Sigmoid colon (tissue), 7 donors: ENCODE measurements around the gene EIF4A3. TPM values are rescaled to one million over a fixed set of nuclear protein-coding genes. Genes with fewer than 3 reads are reported as not detected.
A peak's percentile ranks its signal among the peaks of the same experiment; 100 is the strongest.

ENCODE experiments used
- DNase-seq: peaks from one replicate; pipeline ENCODE4 v3.0.0-alpha.2; 2019
- H3K27ac ChIP-seq, 4 donors: fragments of 200-600 bp; sonication (generic); one replicate each; pipeline ENCODE4 v1.5.1; 2016 to 2019; ENCODE audit warnings: mild to moderate bottlenecking in 1 of 4
- H3K27me3 ChIP-seq, 3 donors: fragments of 200-600 bp; sonication (generic); one replicate each; pipeline ENCODE4 v1.5.1; 2019; ENCODE audit warnings: mild to moderate bottlenecking in 1 of 3
- H3K36me3 ChIP-seq, 4 donors: fragments of 200-600 bp; sonication (generic); one replicate each; pipeline ENCODE4 v1.5.1; 2016 to 2019
- H3K4me1 ChIP-seq, 4 donors: fragments of 200-600 bp; sonication (generic); one replicate each; pipeline ENCODE4 v1.5.1; 2017 to 2019
- H3K4me3 ChIP-seq, 4 donors: fragments of 200-600 bp; sonication (generic); one replicate each; pipeline ENCODE4 v1.5.1; 2017 to 2019; ENCODE audit warnings: mild to moderate bottlenecking in 2 of 4, moderate library complexity in 1 of 4
- H3K9me3 ChIP-seq, 4 donors: fragments of 200-600 bp in 3 of 4; sonication (generic) in 3 of 4; one replicate each; pipeline versions ENCODE4 v1.5.1 to v1.6.1; 2013 to 2019
- CTCF ChIP-seq, 4 experiments: fragments of 450-650 bp in 3 of 4; fragments of 200-600 bp in 1 of 4; IDR thresholded peaks; one replicate each; pipeline ENCODE4 v1.5.1; 2016 to 2019; ENCODE audit warnings: antibody characterized with exemption in 4 of 4, mild to moderate bottlenecking in 3 of 4, moderate library complexity in 2 of 4
- EP300 ChIP-seq, 4 donors: sonication (generic); formaldehyde crosslinking; IDR thresholded peaks; one replicate each; pipeline ENCODE4 v1.6.1; 2017; ENCODE audit warnings: antibody characterized with exemption in 4 of 4
- POLR2A ChIP-seq, 2 donors: fragments of 450-650 bp; IDR thresholded peaks; one replicate each; pipeline ENCODE4 v1.6.1; 2016; ENCODE audit warnings: antibody characterized with exemption in 2 of 2, mild to moderate bottlenecking in 2 of 2, moderate library complexity in 2 of 2
- POLR2AphosphoS5 ChIP-seq, 4 donors: sonication (generic); formaldehyde crosslinking; IDR thresholded peaks; one replicate each; pipeline ENCODE4 v1.6.1; 2017; ENCODE audit warnings: antibody characterized with exemption in 4 of 4
- WGBS, 2 donors: extraction: QIAGEN DNeasy Blood & Tissue Kit; methylation state at CpG; one replicate each; pipeline ENCODE4 v1.1.7; 2013; 5-methylcytosine and 5-hydroxymethylcytosine counted together
- intact Hi-C: fragments of 100-400 bp; cut with DNase I; formaldehyde crosslinking; loops from one replicate; pipeline ENCODE4 v1.15.1; 2023
- polyA plus RNA-seq, 3 donors: library from polyadenylated mRNA; stranded (reverse); fragments of 200-250 nt; gene quantifications; one replicate each; pipeline ENCODE4 v1.2.3, GENCODE V29; 2013
- total RNA-seq, 4 donors: library from RNA; depleted of rRNA; stranded (reverse); fragments of >200 nt; gene quantifications; one replicate each; pipeline ENCODE4 v1.1.0, GENCODE V29; 2016
- donor health status: healthy with polysubstance abuse.
- donor health status: Bipolar disorder and iron deficiency.
- donor health status: healthy.

Gene EIF4A3
- total and polyA plus RNA-seq, 7 donors, result 26.6 to 97.1 (median 45.1) TPM

GRCh38 chr17:80142929-80143328 is 4.0 kb downstream of the EIF4A3 start:
- Histone ChIP-seq H3K27me3 (no peaks in the 10 kb centered on the region), H3K4me1 (peaks cover 0 to 29% (median 17%) of the 10 kb centered on the region in 4 donors), H3K4me3 (no peak overlapping the region), H3K27ac (no peak overlapping the region), H3K9me3 (no peaks in the 10 kb centered on the region), H3K36me3 (peaks cover 19 to 63% (median 60%) of the 10 kb centered on the region in 4 donors)
- TF ChIP-seq POLR2AphosphoS5 (IDR thresholded peaks at IDR 0.05) (no peak), CTCF (IDR thresholded peaks at IDR 0.05) (no peak), POLR2A (IDR thresholded peaks at IDR 0.05) (no peak), EP300 (IDR thresholded peaks at IDR 0.05) (no peak)
- 93 to 96% methylated on average over 6 of the region's 6 CpGs for WGBS, 2 donors
- peak; percentile 5 for DNase-seq
- intact Hi-C loops, result no loop called here

GRCh38 chr17:80141463-80142165 is 5.3 kb downstream of the EIF4A3 start:
- intact Hi-C loops, result no loop called here
- no peaks in the 10 kb centered on the region for H3K27me3 ChIP-seq
- no peaks in the 10 kb centered on the region for H3K9me3 ChIP-seq
- TF ChIP-seq CTCF (IDR thresholded peaks at IDR 0.05) (no peak), POLR2A (IDR thresholded peaks at IDR 0.05) (no peak), EP300 (IDR thresholded peaks at IDR 0.05) (no peak), POLR2AphosphoS5 (IDR thresholded peaks at IDR 0.05) (no peak)
- 93% methylated on average over 7 of the region's 7 CpGs for WGBS, 2 donors
- peaks cover 22 to 76% (median 73%) of the 10 kb centered on the region in 4 donors for H3K36me3 ChIP-seq
- no peak overlapping the region for H3K4me3 ChIP-seq
- peaks cover 0 to 25% (median 16%) of the 10 kb centered on the region in 4 donors for H3K4me1 ChIP-seq
- DNase-seq, result peak; percentile 56
- H3K27ac ChIP-seq, result no peak overlapping the region

- Histone ChIP-seq H3K4me3 (no peak overlapping the region), H3K27me3 (no peaks in the 10 kb centered on the region), H3K36me3 (peaks cover 28 to 100% (median 87%) of the 10 kb centered on the region in 4 donors), H3K9me3 (no peaks in the 10 kb centered on the region), H3K4me1 (peaks cover 0 to 3% (median 0%) of the 10 kb centered on the region in 4 donors), H3K27ac (no peak overlapping the region)
- intact Hi-C loops, result no loop called here
- WGBS, 2 donors, result 30 to 77% methylated on average over 18 of the region's 18 CpGs
- DNase-seq, result peak; percentile 27
- TF ChIP-seq EP300 (IDR thresholded peaks at IDR 0.05) (no peak), CTCF (IDR thresholded peaks at IDR 0.05) (no peak), POLR2A (IDR thresholded peaks at IDR 0.05) (no peak), POLR2AphosphoS5 (IDR thresholded peaks at IDR 0.05) (no peak)
Measured at GRCh38 chr17:80138856-80139426, 8.0 kb downstream of the EIF4A3 start.

GRCh38 chr17:80137131-80137530 is 9.8 kb downstream of the EIF4A3 start:
- WGBS, 2 donors, result 96% methylated on average over 9 of the region's 9 CpGs
- H3K36me3 ChIP-seq, result peaks cover 28 to 92% (median 77%) of the 10 kb centered on the region in 4 donors
- H3K27ac ChIP-seq, result no peak overlapping the region
- H3K4me3 ChIP-seq, result no peak overlapping the region
- no peaks in the 10 kb centered on the region for H3K27me3 ChIP-seq
- intact Hi-C loops, result no loop called here
- peak; percentile 46 for DNase-seq
- TF ChIP-seq CTCF (IDR thresholded peaks at IDR 0.05) (no peak), EP300 (IDR thresholded peaks at IDR 0.05) (no peak), POLR2A (IDR thresholded peaks at IDR 0.05) (no peak), POLR2AphosphoS5 (IDR thresholded peaks at IDR 0.05) (no peak)
- H3K9me3 ChIP-seq, result no peaks in the 10 kb centered on the region
- no peaks in the 10 kb centered on the region for H3K4me1 ChIP-seq
